ENCODE results near the gene CPE.

Gene CPE

GRCh38 chr4:165367040-165367439, 11.8 kb upstream of the CPE start:
- no peak for DNase-seq

GRCh38 chr4:165368114-165368513, 10.7 kb upstream of the CPE start:
- no peak for DNase-seq

GRCh38 chr4:165368567-165368966, 10.2 kb upstream of the CPE start:
- no peak for DNase-seq

GRCh38 chr4:165369522-165369921, 9.3 kb upstream of the CPE start:
- no peak for DNase-seq

GRCh38 chr4:165370530-165370929, 8.3 kb upstream of the CPE start:
- DNase-seq, result no peak

GRCh38 chr4:165375465-165375864, 3.3 kb upstream of the CPE start:
- no peak for DNase-seq

GRCh38 chr4:165378398-165378744, 437 bp upstream of the CPE start:
- no peak for DNase-seq

- DNase-seq, result no peak
Observed at GRCh38 chr4:165379678-165380064, 863 bp downstream of the CPE start.

- no peak for DNase-seq
Observed at GRCh38 chr4:165380805-165381204, 2.0 kb downstream of the CPE start.

- no peak for DNase-seq
Observed at GRCh38 chr4:165381821-165382373, 3.1 kb downstream of the CPE start.

GRCh38 chr4:165382640-165383039, 3.8 kb downstream of the CPE start:
- no peak for DNase-seq

- DNase-seq, result no peak
Observed at GRCh38 chr4:165383591-165384073, 4.8 kb downstream of the CPE start.

GRCh38 chr4:165384186-165384585, 5.4 kb downstream of the CPE start:
- DNase-seq, result no peak

GRCh38 chr4:165384598-165384997, 5.8 kb downstream of the CPE start:
- no peak for DNase-seq

- no peak for DNase-seq
Observed at GRCh38 chr4:165385126-165385525, 6.3 kb downstream of the CPE start.

- DNase-seq, result no peak
Observed at GRCh38 chr4:165386328-165386727, 7.5 kb downstream of the CPE start.

- DNase-seq, result no peak
Observed at GRCh38 chr4:165388756-165389155, 9.9 kb downstream of the CPE start.

- no peak for DNase-seq
Observed at GRCh38 chr4:165393051-165393450, 14.2 kb downstream of the CPE start.

- DNase-seq, result no peak
Observed at GRCh38 chr4:165393704-165394103, 14.9 kb downstream of the CPE start.

- no peak for DNase-seq
Observed at GRCh38 chr4:165394275-165394674, 15.5 kb downstream of the CPE start.

GRCh38 chr4:165398570-165398969, 19.8 kb downstream of the CPE start:
- no peak for DNase-seq

- no peak for DNase-seq
Observed at GRCh38 chr4:165402375-165402774, 23.6 kb downstream of the CPE start.

- DNase-seq, result no peak
Observed at GRCh38 chr4:165403048-165403447, 24.2 kb downstream of the CPE start.

GRCh38 chr4:165403637-165404036, 24.8 kb downstream of the CPE start:
- no peak for DNase-seq

- no peak for DNase-seq
Observed at GRCh38 chr4:165404080-165404479, 25.3 kb downstream of the CPE start.

GRCh38 chr4:165404696-165405095, 25.9 kb downstream of the CPE start:
- no peak for DNase-seq
